Cerebellar nuclear complex (tissue), 1 donor: ENCODE results near the gene PTPRE.

ENCODE experiments used
- DNase-seq, 2 experiments: peaks; one replicate each; lab custom pipeline; 2025; lab: John Stamatoyannopoulos, UW

Gene PTPRE

GRCh38 chr10:127952918-127953317 lies 46.0 kb downstream of the PTPRE start:
- DNase-seq: no peak

GRCh38 chr10:127953876-127954275 lies 47.0 kb downstream of the PTPRE start:
- no peak for DNase-seq

GRCh38 chr10:127959428-127959827 lies 52.5 kb downstream of the PTPRE start:
- DNase-seq: no peak

GRCh38 chr10:127961071-127961470 lies 54.2 kb downstream of the PTPRE start:
- no peak for DNase-seq

- no peak for DNase-seq
Measured at GRCh38 chr10:127962205-127962604, 55.3 kb downstream of the PTPRE start.

- DNase-seq: no peak
Measured at GRCh38 chr10:127963136-127963535, 56.2 kb downstream of the PTPRE start.

- no peak for DNase-seq
Measured at GRCh38 chr10:127964621-127965020, 57.7 kb downstream of the PTPRE start.

GRCh38 chr10:127966875-127967274 lies 60.0 kb downstream of the PTPRE start:
- no peak for DNase-seq

GRCh38 chr10:127968027-127968441 lies 61.1 kb downstream of the PTPRE start:
- no peak for DNase-seq

- DNase-seq: no peak
Measured at GRCh38 chr10:127968659-127969058, 61.8 kb downstream of the PTPRE start.

- no peak for DNase-seq
Measured at GRCh38 chr10:127971101-127971946, 64.4 kb downstream of the PTPRE start.

GRCh38 chr10:127971963-127972615 lies 65.2 kb downstream of the PTPRE start:
- no peak for DNase-seq

GRCh38 chr10:127972751-127973357 lies 66.0 kb downstream of the PTPRE start:
- no peak for DNase-seq

GRCh38 chr10:127973791-127974311 lies 66.9 kb downstream of the PTPRE start:
- DNase-seq: no peak

GRCh38 chr10:127974911-127975310 lies 68.0 kb downstream of the PTPRE start:
- no peak for DNase-seq

GRCh38 chr10:127976286-127976685 lies 69.4 kb downstream of the PTPRE start:
- DNase-seq: no peak

- no peak for DNase-seq
Measured at GRCh38 chr10:127976701-127977356, 69.9 kb downstream of the PTPRE start.

GRCh38 chr10:127977357-127978009 lies 70.6 kb downstream of the PTPRE start:
- no peak for DNase-seq

GRCh38 chr10:127978481-127978880 lies 71.6 kb downstream of the PTPRE start:
- no peak for DNase-seq

- no peak for DNase-seq
Measured at GRCh38 chr10:127979045-127979444, 72.1 kb downstream of the PTPRE start.

GRCh38 chr10:127979566-127979965 lies 72.7 kb downstream of the PTPRE start:
- no peak for DNase-seq

- DNase-seq: no peak
Measured at GRCh38 chr10:127980898-127981297, 74.0 kb downstream of the PTPRE start.
